GM12873 (cell line): Measurements from ENCODE around the gene FAM149A.

Experiments used
- TF ChIP-seq, protein P1 (sequence below): IDR thresholded peaks from 2 replicates; pipeline ENCODE4 v1.5.1; 2012; ENCODE audit warnings: low read depth, mild to moderate bottlenecking, moderate library complexity, low read length, control low read depth; ENCODE audit not compliant: insufficient read depth; ENCODE audit errors: missing control alignments

The FAM149A gene

DNA sequence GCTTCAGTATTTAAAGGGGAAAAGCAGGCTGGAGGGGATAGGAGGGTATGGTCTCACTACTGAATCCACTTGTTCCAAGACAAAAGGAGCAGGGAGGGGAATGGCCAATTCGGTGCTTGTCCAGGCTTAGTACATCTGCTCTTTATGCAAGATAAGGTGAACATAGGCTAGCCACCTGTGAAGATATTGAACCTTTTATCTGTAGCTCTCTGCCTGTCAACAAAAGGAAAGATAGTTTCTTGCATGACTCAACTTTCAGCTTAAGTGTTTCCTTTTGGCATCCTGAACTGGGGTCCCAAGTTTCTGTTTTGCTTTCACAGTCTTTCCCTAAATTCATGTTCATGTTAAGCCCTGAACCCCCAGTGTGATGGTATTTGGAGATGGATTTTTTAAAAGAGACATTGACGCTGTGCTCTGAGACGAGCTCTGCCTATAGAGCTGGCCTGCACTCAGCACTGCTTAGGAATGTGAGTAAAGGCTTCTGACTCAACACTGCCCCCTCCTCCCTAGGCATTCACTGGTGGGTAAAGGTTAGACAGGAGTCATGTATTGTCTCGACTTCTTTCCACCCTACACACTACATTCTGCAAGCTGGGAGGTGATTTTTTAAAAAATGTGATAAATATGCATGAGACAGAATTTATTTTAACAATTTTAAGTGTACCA is 28.2 kb downstream of the FAM149A start:
- TF ChIP-seq, protein P1, sequence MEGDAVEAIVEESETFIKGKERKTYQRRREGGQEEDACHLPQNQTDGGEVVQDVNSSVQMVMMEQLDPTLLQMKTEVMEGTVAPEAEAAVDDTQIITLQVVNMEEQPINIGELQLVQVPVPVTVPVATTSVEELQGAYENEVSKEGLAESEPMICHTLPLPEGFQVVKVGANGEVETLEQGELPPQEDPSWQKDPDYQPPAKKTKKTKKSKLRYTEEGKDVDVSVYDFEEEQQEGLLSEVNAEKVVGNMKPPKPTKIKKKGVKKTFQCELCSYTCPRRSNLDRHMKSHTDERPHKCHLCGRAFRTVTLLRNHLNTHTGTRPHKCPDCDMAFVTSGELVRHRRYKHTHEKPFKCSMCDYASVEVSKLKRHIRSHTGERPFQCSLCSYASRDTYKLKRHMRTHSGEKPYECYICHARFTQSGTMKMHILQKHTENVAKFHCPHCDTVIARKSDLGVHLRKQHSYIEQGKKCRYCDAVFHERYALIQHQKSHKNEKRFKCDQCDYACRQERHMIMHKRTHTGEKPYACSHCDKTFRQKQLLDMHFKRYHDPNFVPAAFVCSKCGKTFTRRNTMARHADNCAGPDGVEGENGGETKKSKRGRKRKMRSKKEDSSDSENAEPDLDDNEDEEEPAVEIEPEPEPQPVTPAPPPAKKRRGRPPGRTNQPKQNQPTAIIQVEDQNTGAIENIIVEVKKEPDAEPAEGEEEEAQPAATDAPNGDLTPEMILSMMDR, result peak; percentile 41

DNA sequence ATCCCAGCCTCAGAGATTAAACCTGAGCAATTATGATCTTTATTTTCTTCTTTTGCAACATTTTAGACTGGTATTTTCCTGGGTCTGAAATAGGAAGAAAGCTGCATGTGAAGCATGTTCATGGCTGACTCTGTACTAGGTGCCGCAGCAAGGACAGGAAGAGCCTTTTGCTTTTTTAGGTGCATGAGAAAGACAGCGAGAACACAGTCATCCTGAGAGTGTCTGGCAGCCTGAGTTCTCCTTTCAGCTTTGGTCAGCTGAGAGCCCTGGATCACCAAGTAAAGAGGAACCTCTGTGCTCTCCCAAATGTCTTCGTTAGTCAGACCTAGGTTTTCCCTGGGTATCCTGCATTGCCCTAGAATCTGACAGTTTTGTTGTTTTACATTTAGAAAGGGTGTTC is 29.8 kb downstream of the FAM149A start:
- TF ChIP-seq, protein P1, result no peak

DNA sequence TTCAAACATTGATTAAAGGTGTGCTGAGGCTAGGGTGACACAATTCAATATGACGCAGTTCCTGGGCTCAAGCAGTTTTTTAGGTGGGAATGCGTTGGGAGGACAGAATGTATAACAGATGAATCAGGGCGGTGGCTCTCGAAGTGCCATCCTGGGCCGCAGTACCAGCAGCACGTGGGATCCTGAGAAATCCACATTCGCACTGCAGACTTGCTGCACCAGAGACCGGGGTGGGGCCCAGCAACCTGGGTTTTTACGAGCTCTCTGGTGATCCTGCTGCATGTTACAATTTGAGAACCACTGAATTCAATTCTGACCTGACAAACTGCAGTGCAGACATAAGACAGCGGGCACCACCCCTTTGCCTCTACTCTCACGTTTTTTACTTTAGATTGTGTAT is 30.4 kb downstream of the FAM149A start:
- TF ChIP-seq, protein P1, result no peak

DNA sequence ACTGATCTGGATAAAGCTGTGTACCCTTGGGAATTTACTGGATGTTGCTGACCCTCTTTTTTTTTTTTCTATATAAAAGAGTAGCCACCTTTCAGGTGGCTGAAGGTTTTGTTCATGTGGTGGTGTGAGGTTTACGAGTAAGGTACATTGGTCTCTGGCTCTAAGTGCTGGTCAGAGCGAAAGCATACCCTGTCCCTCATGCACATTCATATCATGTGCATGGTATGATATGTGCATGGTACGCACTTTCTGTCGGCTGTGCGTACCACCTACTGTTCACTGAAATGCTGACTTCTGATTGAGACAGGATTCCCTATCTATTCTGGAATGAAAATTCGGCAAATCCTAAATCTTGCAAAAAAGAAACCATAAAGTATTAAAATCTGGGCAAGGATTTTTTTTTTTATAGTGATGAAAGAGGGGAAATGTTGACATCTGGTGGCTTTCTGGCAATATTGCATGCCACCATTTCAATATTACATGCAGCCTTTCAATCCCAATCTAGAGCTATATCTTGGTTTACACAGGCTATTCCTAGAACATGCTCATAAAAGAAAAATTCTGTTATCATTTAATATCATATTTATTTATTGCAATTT is 32.8 kb downstream of the FAM149A start:
- TF ChIP-seq, protein P1, result peak; percentile 62

DNA sequence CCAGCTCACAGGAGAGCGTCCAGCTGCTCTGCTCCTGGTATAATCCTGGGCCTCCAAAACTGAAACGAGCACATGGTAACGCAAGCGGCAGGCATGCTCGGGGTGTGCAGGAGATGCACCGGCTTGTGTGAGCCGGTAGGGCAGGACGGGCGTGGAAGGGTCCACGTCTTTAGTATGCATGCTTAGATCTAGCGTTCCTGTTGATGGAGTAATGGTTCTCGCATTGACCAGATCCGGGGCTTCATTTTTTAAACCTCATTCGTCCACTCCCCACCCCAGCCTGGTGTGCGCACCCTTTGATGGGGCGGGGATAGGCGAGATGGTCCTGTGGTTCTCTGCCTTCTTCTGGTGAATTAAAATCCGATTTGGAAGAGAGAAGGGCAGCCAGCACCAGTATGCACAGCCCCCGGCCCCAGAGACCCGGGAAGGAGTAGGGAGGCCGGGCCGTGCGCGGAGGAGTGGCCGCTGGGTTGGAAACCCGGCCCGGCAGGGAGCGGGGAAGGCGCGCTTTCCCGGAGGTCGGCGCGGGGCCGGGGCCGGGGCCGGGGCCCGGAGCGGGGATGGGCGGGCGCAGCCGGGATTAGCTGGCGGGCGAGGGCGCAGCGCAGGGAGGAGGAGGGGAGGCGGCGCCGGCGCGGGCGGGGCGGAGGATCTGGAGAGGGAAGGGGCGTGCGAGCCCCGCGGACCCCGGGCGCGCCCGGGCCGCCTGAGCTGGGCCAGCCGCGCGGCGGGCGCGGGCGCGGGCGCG is 39.9 kb downstream of the FAM149A start:
- TF ChIP-seq, protein P1, result peak; percentile 32

DNA sequence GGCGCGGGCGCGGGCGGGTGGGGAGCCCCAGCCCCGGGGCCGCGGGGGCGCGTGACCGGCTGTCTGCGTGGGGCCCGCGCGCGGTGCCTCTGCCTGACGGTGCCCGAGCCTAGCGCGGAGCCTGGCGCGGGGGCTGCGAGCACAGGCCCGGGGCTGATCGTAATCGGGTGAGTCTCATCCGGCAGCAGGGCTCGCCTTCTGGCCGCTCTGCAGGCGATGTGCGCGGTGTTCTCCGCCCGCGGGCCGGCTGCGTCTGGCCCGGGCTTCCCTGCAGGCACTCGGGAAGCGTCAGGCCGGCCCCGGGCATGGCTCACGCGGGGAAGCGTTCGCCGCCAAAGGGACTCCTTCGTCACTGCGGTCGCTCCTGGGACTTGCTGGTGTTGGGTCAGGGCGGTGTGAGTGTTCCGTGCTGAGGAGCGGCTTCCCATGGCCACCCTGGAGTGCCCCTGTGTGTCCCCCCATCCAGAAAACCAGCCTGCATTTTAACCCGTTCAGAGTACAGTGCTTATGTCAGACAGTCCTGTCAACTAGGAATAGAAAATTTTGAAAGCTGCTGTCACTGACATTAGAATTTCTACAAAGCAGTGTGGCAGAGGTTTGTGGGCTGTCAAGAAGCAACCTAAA is 40.6 kb downstream of the FAM149A start:
- TF ChIP-seq, protein P1, result no peak

DNA sequence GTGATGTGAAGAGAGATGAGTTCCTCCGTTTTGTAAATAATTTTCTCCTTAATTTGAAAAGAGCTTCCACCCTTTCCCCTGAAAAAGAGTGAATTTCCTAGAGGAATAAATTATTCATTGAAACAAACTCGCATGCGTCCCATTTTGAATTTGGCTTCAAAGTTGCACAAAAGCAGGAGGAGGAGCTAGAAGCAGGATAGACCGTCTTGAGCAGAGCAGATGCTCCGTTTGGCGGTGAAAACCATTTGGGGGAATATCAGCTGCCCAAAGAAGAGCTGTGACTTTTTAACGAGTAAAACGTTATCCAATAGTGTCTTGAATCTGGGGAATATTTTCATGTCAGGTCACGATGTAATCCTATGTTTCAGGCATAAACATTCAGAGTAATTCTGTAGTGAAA is 42.0 kb downstream of the FAM149A start:
- TF ChIP-seq, protein P1, result no peak
